HG03575 (cell line): ENCODE results near the gene ZBED4.

Source experiments
- ATAC-seq: cut with Tn5 transposase; IDR thresholded peaks from one replicate; pipeline ENCODE4 v1.9.1; 2021; ENCODE audit not compliant: unreplicated experiment, insufficient number of reproducible peaks, low FRiP score; ENCODE audit errors: extremely low read depth

The ZBED4 gene

DNA sequence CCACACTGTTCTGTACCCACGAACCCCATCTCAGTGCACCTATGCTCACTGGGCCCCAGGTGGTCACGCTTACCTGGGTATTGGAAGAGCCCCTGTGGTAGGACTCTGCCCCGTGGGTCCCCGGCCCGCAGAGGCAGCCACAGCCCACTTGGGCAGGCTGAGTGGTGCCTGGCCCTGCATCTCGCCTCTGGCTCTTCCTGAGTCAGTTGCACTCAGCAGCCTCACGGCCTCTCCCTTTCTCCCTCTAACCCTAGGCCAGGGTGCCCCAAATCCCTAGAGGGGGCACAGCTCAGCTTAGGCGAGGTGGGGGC lies 74.5 kb downstream of the ZBED4 start:
- no peak for ATAC-seq

DNA sequence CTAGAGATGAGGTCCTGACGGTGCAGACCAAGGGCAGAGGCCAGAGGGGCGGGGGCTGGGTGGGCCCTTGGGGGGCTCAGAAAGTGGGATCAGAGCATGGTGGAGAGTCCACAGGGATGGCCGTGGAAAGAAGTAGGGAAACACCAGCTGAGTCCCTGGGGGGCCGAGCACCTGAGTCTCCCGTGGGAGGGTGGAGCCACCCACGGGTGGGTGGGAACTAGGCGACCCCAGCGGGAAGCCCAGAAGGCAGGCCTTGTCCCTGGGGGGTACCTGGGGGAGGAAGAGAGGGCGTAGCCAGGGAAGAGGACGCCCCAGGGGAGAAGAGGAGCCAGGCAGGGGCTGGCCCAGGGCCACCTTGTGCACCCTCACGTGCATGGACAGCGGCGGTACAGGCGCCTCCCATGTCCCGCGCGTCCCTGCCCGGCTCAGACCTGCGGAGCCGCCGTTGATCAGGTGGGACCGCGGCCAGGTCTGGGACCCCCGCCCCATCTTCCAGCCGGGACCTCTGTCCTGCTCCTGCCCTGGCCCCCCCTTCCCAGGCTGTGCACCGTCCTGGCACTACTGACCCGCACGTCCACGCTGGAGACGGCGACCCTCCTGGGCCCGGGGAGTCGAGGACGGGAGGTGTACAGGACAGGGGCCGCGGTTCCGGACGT lies 75.0 kb downstream of the ZBED4 start:
- ATAC-seq: no peak

DNA sequence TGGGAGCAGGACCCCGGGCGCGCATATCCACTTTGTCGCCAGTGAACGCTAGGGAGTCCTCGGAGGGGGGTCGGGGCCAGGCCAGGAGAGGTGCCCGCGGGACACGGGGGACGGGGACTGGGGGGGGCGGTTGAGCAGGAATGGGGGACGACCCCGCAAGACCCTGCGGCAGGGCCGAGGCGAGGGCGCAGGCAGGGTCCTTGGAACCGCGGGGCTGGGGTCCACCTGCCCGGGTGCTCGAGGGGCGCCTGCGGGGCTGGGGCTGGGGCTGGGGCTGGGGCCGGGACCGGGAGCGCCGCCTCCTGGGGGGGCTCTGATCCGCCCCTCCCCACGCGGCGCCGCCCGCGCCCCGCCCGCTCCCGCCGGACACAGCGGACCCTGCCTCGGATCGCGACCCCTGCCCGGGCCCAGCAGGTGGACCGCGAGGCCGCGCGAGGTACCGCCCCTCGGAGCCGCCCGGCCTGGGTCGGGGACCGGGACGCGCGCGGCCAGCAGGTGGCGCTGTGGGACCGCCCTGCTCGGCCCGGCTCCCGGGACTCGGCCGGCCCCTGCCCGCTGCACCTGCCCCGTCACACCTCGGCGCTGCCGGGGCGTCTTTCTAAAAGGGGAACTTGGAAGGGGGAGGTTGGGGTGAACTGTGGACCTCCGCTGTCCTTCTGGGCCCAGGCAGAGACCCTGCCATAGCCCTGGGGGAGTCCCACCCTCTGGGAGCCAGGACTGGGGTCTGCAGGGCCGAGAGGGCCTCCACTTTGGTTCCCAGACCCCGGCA lies 75.8 kb downstream of the ZBED4 start:
- ATAC-seq: no peak

DNA sequence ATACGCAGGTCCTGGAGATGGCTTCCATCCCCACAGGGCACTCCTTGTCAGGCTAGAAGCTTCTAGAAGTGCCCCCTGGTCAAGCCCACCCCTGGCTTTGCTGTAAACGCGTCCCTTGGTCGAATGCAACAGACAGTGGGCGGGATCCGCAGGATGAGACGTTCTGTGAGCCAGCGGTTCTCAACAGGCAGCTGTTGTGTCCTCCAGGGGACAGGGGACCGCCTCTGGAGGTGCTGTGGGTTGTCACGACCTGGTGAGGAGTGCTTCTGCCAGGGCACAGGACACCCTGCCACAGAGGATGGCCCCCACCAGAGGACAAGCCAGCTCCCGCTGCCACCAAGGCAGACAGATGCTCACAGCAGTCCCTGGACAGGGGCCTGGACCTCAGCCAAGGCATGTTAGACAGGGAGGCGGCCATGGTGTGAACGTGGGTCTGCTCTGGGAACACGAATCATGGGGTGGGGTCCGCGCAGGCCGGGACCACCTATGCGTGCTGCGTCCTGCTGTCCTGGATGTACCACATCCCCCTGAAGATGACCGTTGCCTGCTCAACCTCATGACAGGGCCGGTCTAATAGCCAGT lies 76.4 kb downstream of the ZBED4 start:
- ATAC-seq: no peak

DNA sequence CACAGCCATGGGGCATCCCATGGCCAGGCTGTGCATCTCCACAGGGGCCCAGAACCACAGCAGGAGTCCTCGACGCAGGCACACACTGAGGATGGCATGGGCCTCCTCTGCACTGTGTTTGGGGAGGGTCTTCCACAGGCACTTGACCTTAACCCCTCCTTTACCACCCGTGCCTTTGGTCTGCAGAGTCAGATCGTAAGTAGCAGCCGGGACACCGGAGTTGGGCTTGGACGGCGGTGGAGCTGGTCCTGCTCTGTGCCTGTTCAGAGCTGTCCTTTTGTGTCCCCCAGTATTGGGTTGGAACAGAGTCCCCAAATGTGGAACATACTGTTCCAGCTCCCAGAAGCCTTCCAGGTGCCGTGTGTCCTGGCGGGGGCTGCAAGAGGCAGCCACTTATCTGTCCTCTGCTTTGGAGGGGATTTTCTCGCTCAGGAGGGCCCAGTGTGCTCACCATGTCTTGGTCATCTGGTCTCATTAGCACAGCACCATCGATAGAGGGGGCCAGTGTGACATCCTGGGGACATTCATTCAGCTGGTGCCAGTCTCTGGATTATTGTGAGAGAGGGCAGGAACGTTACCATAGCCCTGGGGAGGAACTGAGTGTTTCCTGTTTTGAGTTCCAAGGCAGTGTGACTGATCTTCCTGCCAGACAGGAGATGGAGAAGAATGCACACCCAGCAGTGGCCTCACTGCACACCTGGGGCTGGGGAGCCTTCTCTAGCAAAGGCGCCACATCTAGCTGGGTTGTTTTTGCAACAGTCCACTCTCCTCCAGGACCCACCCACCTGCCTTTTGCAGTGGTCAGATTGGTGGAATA lies 77.2 kb downstream of the ZBED4 start:
- no peak for ATAC-seq

DNA sequence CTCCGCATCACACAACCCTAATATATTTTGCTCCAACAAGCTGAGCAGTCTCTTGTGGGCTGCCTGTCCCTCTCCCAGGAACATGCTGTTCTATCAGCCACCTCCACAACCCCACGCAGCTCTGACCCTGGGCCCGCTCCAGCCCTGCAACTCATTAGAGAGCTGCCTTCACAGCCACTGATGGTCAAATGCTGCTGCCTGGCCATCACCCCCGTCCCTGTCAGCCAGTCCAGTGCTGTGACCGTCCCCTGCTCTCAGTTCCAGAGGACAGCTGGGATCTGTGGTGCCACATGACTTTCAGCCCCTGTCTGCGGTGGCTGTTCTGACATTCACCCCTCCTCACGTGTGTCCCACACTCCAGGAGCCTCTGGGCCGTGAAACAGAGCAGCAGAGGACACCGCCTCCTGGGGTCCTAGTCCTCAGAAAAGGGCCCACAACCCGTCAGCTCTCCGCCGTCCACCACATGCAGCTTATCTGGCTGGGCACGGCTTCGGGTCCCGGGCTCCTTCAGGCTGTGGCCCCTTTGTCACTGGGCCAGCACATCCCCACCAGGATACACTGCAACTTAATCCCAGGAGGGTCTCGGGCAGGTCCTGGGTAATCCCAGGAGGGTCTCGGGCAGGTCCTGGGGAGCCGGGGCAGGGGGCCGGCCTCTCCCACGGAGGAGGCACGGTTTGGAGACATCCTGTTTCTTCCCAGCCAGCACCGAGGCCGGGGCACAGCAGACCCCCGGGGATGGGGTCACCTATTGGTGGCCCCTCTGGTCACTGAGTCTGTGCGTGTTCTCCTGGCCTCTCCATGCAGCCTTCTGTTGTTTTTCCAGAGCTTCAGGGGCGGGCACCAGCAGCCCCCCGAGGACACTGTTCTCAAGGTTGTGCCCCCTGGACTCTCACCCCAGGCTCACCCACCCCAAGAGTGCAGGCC lies 79.9 kb downstream of the ZBED4 start:
- ATAC-seq: no peak

DNA sequence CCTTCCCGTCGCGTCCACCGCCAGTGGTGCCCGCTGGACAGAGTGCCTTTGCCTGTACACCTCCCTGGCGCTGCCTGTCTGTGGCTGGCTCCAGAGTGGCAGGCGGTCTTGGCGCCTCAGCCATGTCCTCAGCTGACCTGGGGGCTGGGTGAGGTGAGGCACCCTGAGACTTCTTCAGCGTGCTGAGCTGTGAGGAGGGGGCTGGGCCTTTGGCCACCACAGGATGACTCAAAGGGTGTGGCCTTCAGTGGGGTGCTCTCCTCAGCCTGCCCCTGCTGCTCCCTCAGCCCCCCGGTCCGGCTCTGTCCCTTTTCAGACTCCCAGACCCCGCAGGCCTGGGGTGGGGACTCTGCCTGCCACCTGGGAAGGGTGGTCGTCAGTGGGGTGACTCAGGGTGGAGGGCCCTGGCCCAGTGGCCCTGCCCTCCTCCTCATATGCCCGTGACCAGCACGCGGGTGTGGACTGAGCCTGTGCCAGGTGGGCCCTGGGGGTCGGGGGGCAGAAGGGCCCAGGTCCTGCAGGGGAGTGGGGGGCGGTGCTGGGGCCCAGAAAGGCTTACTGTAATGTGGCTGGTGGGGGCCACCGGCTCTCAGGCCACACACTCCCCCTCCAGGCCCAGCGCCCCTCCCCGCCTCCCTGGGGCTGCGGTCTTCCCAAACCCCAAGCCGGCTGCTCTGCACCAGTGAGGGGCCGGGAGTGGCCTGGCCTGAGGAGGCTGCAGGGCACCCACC lies 80.7 kb downstream of the ZBED4 start:
- ATAC-seq: no peak

DNA sequence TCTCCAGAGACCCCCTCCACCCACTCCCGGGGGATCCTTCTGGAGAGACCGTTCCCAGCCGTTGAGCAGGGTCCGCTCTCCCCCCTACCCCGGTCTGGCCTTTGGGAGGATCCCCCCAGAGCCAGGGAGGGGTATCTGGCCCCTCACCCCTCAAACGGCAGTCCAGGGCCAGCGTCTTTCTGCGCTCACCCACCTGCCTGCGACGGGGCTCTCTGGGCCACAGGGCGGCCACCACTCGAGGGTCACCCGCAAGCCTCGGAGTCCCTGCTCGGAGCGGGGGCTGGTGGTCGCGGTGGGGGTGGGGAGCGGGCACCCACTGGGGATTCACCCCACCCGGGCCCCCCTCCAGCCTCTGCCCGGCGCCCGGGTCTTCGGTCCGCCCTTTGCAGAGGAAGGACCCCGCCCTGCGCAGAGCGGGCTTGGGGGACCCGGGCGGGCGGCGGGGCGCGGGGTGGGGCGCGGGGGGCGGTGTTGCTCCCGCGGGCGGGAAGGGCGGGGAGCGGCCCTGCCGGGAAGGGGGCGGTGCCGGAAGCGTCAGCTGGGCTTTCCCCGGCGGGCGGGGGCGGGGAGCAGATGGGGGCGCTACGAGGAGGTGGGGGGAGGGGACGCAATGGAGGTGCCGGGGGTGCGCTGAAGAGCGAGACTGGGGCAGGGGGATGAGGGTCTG lies 81.4 kb downstream of the ZBED4 start:
- ATAC-seq: no peak

DNA sequence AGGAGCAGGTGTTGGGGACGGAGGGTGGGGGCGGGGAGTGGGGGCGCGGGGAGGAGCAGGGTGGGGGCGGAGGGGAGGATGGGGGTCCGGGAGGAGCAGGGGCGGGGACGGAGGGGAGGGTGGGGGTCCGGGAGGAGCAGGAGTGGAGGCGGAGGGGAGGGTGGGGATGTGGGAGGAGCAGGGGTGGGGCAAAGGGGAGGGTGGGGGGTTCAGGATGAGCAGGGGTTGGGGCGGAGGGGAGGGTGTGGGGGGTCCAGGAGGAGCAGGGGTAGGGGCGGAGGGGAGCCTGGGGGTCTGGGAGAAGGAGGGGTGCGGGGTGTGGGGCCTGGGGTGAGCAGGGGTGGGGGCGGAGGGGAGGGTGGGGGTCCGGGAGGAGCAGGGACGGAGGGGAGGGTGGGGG lies 81.9 kb downstream of the ZBED4 start:
- ATAC-seq: no peak

DNA sequence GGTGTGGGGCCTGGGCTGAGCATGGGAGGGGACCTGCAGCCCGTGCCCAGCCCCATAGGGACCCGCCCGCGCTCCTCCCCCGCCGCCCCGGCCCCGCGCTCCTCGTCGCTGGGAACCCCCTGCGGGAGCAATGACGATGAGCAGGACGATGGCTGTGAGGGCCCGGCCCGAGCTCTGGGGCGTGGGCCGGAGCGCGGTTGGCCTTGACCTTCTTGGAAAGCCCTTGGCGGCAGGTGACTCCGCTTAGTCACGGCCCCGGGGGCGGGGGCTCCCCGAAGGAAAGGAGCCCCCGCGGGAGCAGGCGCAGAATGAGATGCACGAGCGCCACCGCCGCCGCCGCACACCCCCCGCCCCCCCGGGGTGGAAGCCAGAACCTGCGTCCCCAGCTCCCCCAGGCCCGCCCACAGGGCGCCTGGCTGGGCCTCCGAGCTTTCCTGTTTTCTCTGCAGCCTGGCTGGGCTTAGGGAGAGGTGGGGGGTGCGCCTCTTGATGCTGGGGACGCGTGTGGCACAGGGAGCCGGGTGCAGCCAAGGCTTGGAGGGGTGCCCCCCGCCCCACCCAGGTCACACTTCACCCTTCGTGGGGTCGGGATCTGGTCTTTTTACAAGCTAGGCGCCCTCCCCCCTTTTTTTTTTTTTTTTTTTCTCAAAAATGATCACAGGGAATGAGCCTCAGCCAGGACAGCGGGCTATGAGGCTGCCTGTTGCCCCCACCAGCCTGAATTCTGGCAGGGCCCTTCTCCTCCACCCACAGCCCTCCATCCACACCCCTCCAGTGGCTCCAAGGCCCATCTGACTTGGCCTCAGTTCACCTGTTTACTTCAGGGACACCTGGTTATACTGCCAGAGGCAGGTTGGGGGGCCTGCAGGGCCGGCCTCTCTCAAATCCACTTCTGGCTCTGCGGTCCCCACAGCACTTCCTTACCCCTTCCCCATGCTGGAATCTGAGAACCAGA lies 82.7 kb downstream of the ZBED4 start:
- peak; percentile 50 for ATAC-seq

DNA sequence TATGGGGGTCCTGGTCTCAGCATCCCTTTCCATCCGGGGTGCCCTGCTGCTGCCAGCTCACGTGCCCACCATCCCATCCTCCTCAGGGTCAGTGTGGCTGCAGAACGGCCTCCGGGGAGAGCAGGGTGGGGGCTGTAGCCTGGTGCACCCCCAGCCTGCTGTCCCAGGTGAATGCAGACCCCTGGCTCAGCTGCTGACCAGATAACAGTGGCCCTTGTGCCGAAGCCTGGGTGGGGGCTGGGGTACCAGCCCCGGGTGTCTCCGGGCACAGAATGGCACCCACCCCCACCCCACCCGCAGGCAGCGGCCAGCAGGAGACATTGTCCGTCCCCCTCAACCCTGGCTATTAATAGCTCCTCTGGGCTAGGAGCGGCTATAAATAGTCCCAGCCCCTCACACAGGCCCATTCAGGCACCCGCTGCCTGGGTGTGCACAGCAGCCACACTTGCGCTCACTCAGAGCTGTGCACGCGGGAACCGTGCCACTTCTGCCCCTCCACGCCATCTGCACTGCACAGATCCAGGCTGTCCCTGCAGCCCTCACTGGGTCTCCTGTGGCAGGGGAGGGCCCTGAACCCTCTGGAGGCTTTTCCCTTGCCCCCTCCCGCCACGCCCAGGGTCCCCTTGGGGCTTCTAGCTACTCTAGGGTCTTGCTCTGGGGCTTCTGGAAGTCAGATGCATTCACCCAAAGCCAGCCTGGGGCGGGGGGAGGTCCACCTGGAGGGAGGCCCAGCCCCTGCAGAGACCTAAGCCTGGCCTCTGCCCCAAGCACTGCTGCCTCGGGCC lies 83.5 kb downstream of the ZBED4 start:
- no peak for ATAC-seq

DNA sequence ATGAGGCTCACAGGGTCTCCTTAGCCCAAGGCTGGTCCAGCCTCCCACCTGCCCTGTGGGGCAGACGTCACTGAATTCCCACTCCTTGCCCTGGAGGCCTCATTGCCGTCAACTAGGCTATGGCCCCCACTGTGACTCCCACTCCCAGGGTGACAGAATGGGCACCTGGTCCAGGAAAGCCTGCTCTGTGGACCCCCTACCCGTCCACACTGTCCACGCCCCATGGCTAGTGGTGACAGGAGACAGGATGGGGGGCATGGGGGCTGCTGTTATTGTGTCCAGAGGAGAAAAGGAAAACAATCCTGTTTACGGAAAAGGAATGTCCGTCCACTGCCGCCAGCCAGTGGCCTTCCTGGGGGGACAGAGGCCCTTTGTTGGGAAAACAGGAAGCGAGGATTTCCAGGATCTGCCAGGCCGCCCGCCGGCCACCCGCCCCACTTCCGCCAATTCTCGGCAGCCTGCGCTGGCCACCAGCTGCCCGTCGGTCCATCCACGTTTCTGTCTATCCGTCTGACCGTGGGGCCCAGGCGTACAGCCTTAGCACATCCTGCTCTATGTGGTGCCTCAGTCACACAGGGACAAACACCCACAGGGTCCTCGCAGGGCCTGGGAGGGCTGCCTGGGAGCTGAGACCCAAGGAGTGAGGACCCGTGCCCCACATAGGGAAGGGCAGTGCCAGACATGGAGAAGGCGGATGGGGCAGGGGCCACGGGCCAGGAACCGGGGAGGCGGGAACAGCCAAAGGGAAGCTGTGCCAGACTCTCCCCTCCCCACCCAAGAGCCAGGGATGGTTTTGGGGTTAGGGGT lies 84.3 kb downstream of the ZBED4 start:
- no peak for ATAC-seq

DNA sequence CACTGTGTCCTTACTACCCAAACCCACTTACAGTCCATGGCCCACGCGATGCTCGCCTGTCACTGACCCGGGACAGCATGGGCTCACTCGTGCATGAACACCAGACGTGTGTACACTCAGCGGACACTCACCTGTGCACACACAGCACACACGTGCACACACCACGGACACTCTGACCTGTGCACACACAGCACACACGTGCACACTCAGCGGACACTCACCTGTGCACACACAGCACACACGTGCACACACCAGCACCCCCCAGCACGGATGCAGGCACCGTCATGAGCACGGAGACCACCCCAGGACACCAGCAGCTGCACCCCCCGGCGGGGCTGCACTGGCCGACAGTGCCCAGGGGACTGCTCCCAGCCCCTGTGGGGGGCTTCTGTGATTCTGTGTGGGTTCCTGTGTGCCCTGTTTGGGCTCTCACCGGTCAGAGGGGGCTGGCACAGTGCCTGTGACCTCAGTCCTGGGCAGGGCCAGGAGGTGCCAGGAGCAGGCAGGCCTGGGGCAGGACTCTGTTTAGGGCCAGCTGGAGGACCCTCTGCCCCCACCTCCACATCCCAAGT lies 85.0 kb downstream of the ZBED4 start:
- ATAC-seq: no peak
